HuH-7.5 (cell line): Measurements from ENCODE around the gene AZIN2.

Source experiments
- DNase-seq: peaks from one replicate; pipeline ENCODE4 v3.0.0; 2011; ENCODE audit warnings: low spot score

Gene AZIN2

DNA sequence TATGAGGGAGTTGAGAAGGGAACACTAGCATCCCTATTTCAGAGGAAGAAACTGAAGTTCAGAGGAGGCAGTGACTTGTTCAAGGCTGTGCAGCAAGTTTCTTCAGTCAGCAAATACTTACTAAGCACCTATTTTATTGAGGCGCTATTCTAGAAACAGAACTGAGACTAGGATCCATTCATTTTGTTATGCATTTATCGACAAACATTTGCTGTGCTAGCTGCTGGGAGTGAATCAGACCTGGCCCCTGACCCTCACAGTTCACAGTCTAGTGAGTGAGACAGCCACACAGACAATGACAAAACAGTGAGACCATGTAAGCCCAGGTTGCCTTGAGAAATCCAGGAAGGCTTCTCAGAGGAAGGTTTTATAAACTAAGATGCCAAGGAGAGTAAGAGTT, 72.7 kb downstream of the AZIN2 start:
- no peak for DNase-seq

DNA sequence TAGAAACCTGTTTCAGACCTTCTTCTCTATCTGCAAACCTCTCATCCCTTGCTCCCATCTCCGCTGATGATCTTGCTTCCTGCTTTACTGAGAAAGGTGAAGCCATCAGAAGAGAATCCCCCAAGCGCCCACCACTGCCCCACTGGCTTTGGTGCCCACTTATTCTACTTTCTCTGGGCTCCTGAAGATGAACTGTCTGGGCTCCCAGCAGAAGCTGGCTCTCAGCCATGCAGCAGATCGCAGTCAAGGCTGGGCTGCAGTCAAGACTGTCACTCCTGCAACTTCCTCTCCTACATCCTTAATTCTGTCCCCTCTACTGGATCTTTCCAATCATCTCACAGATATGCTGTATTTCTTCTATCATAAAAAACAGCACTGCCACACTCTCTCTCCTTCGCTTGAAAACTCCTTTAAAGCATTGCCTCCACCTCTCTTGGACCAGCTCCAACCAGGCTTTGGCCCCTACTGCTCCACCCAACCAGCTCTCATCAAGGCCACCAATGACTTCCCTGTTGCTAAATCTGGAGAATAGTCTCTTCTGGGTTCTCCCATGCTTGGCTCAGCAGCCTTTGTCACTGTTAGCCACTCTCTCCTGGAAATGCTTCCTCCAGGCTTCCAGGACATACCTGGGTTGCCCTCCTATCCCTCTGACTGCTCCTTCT, 75.1 kb downstream of the AZIN2 start:
- no peak for DNase-seq

- DNase-seq, result no peak
These were observed 76.2 kb downstream of the AZIN2 start for GRCh38 chr1:33157131-33157530.

GRCh38 chr1:33158366-33158765, 77.4 kb downstream of the AZIN2 start:
- DNase-seq, result no peak

- DNase-seq, result no peak
These were observed 78.6 kb downstream of the AZIN2 start for GRCh38 chr1:33159577-33159976.

DNA sequence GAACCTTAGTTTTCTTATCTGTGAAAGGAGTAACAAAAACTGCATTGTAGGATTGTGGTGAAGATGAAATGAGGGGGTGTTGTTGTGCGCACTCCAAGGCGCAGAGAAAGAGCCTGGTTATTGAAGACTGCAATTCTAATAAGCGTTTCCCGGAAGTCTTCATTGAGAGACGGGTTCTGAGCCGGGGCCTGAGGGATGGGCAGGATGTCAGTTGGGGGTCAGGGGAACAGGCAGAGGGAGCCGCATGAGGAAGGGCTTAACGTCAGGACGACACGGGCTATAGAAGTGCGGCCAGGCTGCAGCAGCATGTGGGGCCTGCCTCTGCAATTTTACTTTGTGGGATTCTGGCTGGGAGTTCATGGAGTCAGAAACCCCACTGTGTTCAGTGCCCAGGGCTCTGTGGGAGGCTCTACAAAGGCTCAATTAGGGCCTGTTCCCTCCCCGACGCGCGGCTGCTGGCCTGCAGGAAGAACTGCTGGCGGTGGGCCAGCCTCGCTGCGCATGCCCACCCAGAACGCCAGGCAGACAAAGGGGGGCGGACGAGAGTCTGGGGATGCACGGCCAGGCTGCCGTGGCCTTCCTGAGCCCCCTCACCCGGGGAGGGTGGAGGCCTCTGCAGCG, 80.2 kb downstream of the AZIN2 start:
- no peak for DNase-seq

- DNase-seq, result no peak
These were observed 81.2 kb downstream of the AZIN2 start for GRCh38 chr1:33162141-33162540.

- DNase-seq, result no peak
These were observed 82.9 kb downstream of the AZIN2 start for GRCh38 chr1:33163621-33164519.

DNA sequence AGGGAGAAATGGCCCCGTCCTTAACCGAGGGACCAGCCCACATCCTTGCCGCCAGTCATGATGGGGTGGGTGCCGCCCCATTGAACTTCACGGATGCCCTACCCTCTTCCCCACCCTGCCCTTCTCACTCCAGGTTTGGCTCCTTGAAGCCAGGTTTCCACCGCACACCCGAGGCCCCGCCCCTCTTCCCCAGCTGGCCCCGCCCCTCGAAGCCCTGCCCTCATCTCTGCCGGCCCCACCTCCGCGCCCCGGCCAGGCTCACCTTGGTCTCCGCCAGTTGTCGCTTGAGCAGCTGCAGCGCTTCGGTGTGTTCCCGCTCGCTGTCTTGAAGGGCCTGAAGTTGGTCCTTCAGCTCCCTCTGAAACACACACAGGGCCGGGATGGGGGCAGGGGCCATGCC, 84.3 kb downstream of the AZIN2 start:
- no peak for DNase-seq

DNA sequence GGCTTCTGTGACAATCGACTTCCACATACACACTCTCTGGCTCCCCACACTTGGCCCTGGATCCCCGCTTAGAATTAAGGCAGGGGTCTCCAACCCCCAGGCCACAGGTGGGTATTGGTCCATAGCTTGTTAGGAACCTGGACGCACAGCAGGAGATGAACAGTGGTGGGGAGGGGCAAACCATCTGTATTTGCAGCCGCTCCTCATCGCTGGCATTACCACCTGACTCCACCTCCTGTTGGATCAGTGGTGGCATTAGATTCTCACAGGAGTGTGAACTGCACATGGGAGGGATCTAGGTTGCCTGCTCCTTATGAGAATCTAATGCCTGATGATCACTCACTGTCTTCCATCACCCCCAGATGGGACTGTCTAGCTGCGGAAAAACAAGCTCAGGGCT, 84.9 kb downstream of the AZIN2 start:
- DNase-seq, result no peak

- DNase-seq, result no peak
These were observed 86.9 kb downstream of the AZIN2 start for GRCh38 chr1:33167650-33168447.

DNA sequence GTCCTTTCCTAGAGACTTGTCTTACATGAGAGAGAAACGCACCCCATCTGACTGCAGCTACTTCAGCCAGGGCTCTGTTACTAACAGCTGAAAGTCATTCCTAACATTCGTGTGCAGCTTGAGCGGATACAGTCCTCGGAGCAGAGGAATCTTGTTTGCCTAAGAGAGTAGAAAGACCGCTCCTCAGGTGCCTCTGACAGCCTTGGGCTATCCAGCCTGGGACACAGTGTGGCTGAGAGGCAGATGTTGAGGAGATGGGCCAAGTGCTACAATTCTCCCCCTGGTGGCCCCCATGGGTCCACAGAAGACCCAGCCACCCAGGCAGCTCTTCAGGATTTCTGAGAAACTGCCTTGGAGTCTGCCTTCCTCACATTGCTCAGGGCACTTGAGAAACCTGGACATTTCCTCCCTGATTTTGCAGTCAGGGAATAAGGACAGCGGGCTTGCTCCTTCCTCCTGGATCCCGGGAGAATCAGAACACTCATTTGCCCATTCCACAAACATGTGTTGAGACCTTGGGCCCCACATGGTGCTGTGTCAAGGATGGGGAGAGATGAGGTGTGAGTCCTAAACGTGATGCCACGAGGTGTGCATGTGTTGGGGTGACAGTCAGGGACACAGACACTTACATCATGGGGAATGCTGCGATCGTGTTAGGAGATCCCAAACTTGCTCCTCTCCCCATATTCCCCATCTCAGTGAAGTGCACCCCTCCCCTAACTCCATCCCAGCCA, 87.8 kb downstream of the AZIN2 start:
- no peak for DNase-seq

DNA sequence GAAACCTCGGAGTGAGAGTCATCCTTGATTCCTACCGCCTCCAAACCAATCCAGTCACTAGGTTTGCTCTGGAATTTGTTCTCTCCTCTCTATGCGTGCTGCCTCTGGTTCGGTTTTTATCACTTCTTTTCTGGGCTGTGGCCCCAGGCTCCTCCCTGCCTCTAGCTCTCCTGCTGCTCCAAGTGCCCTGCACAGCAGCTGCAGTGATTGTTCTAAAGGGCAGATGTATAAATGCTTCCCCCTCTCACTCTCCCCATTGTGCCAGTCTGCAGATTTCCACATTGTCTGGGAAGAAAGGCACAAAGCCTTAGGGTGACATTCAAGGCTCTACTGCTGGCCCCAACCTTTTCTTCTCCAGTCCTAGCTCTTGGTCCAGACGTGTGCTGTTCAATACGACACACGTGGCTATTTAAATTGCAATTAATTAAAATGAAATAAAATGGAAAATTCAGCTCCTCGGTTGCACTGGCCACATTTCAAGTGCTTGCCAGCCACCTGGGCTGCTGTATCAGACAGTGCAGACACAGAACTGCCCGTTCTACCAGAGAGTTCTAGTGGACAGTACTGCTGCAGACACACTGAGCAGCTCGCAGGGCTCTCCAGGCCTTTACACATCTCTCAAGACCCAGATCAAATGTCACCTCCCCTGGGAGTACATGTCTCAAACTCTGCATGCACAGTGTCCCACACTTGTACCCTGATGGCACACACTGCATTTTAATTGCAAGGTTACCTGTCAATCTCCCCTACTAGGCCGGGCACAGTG, 88.5 kb downstream of the AZIN2 start:
- no peak for DNase-seq
